Choroid plexus epithelial cell (primary cell): Measurements from ENCODE around the gene SLC36A2.
A peak's percentile ranks its signal among the peaks of the same experiment; 100 is the strongest.

Experiments
- DNase-seq: peaks from one replicate; pipeline ENCODE4 v3.0.0-alpha.2; 2010; ENCODE audit warnings: low read depth
- H3K4me3 ChIP-seq: 2 replicates; pipeline ENCODE4 v1.5.1; 2011; ENCODE audit warnings: low read depth, mild to moderate bottlenecking, control low read depth, low read length, moderate library complexity
- CTCF ChIP-seq: conservative IDR thresholded peaks from 2 replicates; pipeline ENCODE4 v1.5.1; 2011; ENCODE audit warnings: low read depth, mild to moderate bottlenecking, control low read depth, inconsistent platforms, low read length, moderate library complexity

Gene SLC36A2

GRCh38 chr5:151278845-151279244 lies 68.5 kb downstream of the SLC36A2 start:
- TF ChIP-seq CTCF, result no peak
- DNase-seq, result no peak
- no peak overlapping the region for H3K4me3 ChIP-seq

GRCh38 chr5:151275803-151276202 lies 71.6 kb downstream of the SLC36A2 start:
- DNase-seq, result no peak
- TF ChIP-seq CTCF, result no peak
- H3K4me3 ChIP-seq, result no peak overlapping the region

GRCh38 chr5:151274666-151275065 lies 72.7 kb downstream of the SLC36A2 start:
- no peak overlapping the region for H3K4me3 ChIP-seq
- no peak for TF ChIP-seq CTCF
- no peak for DNase-seq

- no peak for TF ChIP-seq CTCF
- no peak overlapping the region for H3K4me3 ChIP-seq
- no peak for DNase-seq
These were observed 76.0 kb downstream of the SLC36A2 start for GRCh38 chr5:151271336-151271735.

- peak; percentile 96 for DNase-seq
- H3K4me3 ChIP-seq, result no peak overlapping the region
- TF ChIP-seq CTCF, result no peak
These were observed 76.8 kb downstream of the SLC36A2 start for GRCh38 chr5:151270599-151270998.

- no peak overlapping the region for H3K4me3 ChIP-seq
- TF ChIP-seq CTCF, result no peak
- no peak for DNase-seq
These were observed 79.7 kb downstream of the SLC36A2 start for GRCh38 chr5:151267491-151268260.
